Vagina (tissue), 2 donors: ENCODE results near the gene LILRB3.

Source experiments
- POLR2AphosphoS5 ChIP-seq, 2 donors: sonication (generic); formaldehyde crosslinking; IDR thresholded peaks; one replicate each; pipeline ENCODE4 v1.9.0; 2017; ENCODE audit warnings: antibody characterized with exemption in 2 of 2, mild to moderate bottlenecking in 2 of 2, low read depth in 1 of 2; ENCODE audit not compliant: insufficient read depth in 1 of 2
- TF ChIP-seq, protein P1 (sequence below), 3 experiments: fragments of 450-650 bp in 2 of 3; fragments of 200-600 bp in 1 of 3; sonication (generic) in 1 of 3; IDR thresholded peaks; one replicate each; pipeline ENCODE4 v1.5.1; 2017 to 2019; ENCODE audit warnings: antibody characterized with exemption in 3 of 3, mild to moderate bottlenecking in 2 of 3, moderate library complexity in 2 of 3

DNA sequence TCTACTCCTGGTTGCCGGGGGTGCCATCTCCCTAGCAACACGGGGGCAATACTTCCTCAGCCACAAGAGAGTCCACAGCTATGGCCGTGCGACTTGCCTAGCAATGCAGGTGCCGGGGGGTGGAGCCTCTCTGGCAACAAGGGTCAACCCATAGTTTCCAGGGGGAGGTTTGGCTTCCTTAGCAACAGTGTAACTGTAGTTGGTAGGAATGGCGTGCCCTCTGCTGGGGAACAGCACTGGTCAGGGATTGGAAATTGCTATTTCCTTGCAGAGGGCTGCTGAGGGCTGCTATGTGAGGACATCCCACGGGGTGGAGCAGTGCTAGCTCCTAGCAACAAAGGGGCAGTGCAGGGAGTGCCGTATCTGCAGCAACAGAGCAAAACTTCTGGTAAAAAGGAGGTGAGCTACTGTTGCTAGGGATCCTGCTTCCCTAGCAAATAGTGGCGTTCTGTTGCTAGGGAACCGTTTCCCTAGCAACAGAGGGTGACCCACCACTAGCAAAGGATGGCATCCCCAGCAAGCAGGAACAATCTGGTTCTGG is 42.8 kb downstream of the LILRB3 start:
- TF ChIP-seq, protein P1, sequence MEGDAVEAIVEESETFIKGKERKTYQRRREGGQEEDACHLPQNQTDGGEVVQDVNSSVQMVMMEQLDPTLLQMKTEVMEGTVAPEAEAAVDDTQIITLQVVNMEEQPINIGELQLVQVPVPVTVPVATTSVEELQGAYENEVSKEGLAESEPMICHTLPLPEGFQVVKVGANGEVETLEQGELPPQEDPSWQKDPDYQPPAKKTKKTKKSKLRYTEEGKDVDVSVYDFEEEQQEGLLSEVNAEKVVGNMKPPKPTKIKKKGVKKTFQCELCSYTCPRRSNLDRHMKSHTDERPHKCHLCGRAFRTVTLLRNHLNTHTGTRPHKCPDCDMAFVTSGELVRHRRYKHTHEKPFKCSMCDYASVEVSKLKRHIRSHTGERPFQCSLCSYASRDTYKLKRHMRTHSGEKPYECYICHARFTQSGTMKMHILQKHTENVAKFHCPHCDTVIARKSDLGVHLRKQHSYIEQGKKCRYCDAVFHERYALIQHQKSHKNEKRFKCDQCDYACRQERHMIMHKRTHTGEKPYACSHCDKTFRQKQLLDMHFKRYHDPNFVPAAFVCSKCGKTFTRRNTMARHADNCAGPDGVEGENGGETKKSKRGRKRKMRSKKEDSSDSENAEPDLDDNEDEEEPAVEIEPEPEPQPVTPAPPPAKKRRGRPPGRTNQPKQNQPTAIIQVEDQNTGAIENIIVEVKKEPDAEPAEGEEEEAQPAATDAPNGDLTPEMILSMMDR (IDR thresholded peaks at IDR 0.05), result no peak
- TF ChIP-seq POLR2AphosphoS5 (IDR thresholded peaks at IDR 0.05; ENCODE audit: insufficient read depth in 1 of 2, low read depth in 1 of 2), result no peak
